GM18858 (cell line): ENCODE measurements around the gene UNC93A.

Experiments used
- ATAC-seq: cut with Tn5 transposase; IDR thresholded peaks from one replicate; pipeline ENCODE4 v1.9.1; 2021; ENCODE audit not compliant: unreplicated experiment

UNC93A gene

GRCh38 chr6:167293088-167293589 lies 2.0 kb downstream of the UNC93A start:
- no peak for ATAC-seq

- ATAC-seq, result no peak
Observed at GRCh38 chr6:167293590-167294091, 2.5 kb downstream of the UNC93A start.

- ATAC-seq, result no peak
Observed at GRCh38 chr6:167294241-167294640, 3.1 kb downstream of the UNC93A start.

- no peak for ATAC-seq
Observed at GRCh38 chr6:167294651-167295494, 3.8 kb downstream of the UNC93A start.

- ATAC-seq, result no peak
Observed at GRCh38 chr6:167295495-167296292, 4.6 kb downstream of the UNC93A start.

- ATAC-seq, result no peak
Observed at GRCh38 chr6:167296293-167296690, 5.2 kb downstream of the UNC93A start.

- no peak for ATAC-seq
Observed at GRCh38 chr6:167296902-167297301, 5.8 kb downstream of the UNC93A start.

GRCh38 chr6:167298127-167298526 lies 7.0 kb downstream of the UNC93A start:
- ATAC-seq, result no peak

GRCh38 chr6:167299641-167300308 lies 8.7 kb downstream of the UNC93A start:
- ATAC-seq, result no peak

- no peak for ATAC-seq
Observed at GRCh38 chr6:167300902-167301777, 10.0 kb downstream of the UNC93A start.

- ATAC-seq, result no peak
Observed at GRCh38 chr6:167302074-167302473, 11.0 kb downstream of the UNC93A start.

- no peak for ATAC-seq
Observed at GRCh38 chr6:167302796-167303195, 11.7 kb downstream of the UNC93A start.

- no peak for ATAC-seq
Observed at GRCh38 chr6:167303675-167304625, 12.8 kb downstream of the UNC93A start.

GRCh38 chr6:167304912-167305311 lies 13.8 kb downstream of the UNC93A start:
- no peak for ATAC-seq

GRCh38 chr6:167305796-167306195 lies 14.7 kb downstream of the UNC93A start:
- no peak for ATAC-seq

- no peak for ATAC-seq
Observed at GRCh38 chr6:167306401-167306998, 15.4 kb downstream of the UNC93A start.

GRCh38 chr6:167307342-167307955 lies 16.3 kb downstream of the UNC93A start:
- ATAC-seq, result no peak

GRCh38 chr6:167308207-167308606 lies 17.1 kb downstream of the UNC93A start:
- ATAC-seq, result no peak
